Upper lobe of left lung (tissue), 4 donors: Measurements from ENCODE around the gene SIPA1.

Experiments used
- CTCF ChIP-seq, 6 experiments: fragments of 450-650 bp in 4 of 6; fragments of 200-600 bp in 2 of 6; sonication (generic) in 2 of 6; IDR thresholded peaks; one replicate each; pipeline ENCODE4 v1.5.1; 2016 to 2019; ENCODE audit warnings: antibody characterized with exemption in 6 of 6
- POLR2A ChIP-seq, 4 donors: fragments of 450-650 bp; IDR thresholded peaks; one replicate each; pipeline ENCODE4 v1.5.1; 2016 to 2017; ENCODE audit warnings: antibody characterized with exemption in 4 of 4, mild to moderate bottlenecking in 2 of 4

DNA sequence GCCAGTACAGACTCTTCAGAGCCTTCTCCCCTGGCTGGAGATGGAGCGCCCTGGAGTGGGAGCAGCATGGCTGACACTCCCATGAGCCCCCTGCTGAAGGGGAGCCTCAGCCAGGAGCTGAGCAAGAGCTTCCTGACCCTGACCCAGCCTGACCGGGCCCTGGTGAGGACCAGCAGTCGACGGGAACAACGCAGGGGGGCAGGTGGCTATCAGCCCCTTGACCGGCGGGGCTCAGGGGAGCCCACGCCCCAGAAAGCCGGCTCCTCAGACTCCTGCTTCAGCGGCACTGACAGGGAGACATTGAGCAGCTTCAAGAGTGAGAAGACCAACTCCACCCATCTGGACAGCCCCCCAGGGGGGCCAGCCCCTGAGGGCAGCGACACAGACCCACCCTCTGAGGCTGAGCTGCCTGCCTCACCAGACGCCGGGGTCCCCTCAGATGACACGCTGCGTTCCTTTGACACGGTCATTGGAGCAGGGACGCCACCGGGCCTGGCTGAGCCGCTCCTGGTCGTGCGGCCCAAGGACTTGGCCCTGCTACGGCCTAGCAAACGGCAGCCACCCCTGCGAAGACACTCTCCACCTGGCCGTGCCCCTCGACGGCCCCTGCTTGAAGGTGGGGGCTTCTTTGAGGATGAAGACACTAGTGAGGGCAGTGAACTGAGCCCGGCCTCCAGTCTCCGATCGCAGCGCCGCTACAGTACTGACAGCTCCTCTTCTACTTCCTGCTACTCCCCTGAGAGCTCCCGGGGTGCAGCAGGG lies 19.7 kb upstream of the SIPA1 start:
- TF ChIP-seq CTCF (IDR thresholded peaks at IDR 0.05) (no peak), POLR2A (IDR thresholded peaks at IDR 0.05) (no peak)
